K562 (cell line): ENCODE results near the gene CLEC3B. TPM values are rescaled to one million over a fixed set of nuclear protein-coding genes. Genes with fewer than 3 reads are reported as not detected.

Source experiments
- CBX2 ChIP-seq: fragments of 200-600 bp; sonication (generic); IDR thresholded peaks from one replicate; pipeline ENCODE4 v1.6.1; 2012; ENCODE audit warnings: mild to moderate bottlenecking, low read length, inconsistent platforms; ENCODE audit not compliant: insufficient read depth, poor library complexity, severe bottlenecking
- FOXO4 ChIP-seq: fragments of 450-650 bp; formaldehyde crosslinking; IDR thresholded peaks from 2 replicates; pipeline ENCODE4 v1.4.0; 2020; ENCODE audit warnings: mild to moderate bottlenecking, moderate library complexity
- GTF2A2 ChIP-seq: IDR thresholded peaks from 2 replicates; pipeline ENCODE4 v1.6.1; 2016; ENCODE audit warnings: mild to moderate bottlenecking, missing genetic modification characterization, missing compliant biosample characterization
- HDAC3 ChIP-seq: fragments of 450-650 bp; IDR thresholded peaks from 2 replicates; pipeline ENCODE4 v1.6.1; 2018; ENCODE audit warnings: borderline replicate concordance, mild to moderate bottlenecking, moderate library complexity; ENCODE audit not compliant: partially characterized antibody
- HMG20A ChIP-seq: fragments of 450-650 bp; formaldehyde crosslinking; conservative IDR thresholded peaks from 2 replicates; pipeline ENCODE4 v1.4.0; 2020; ENCODE audit warnings: mild to moderate bottlenecking, mixed read lengths
- KHSRP ChIP-seq: fragments of 450-650 bp; IDR thresholded peaks from 2 replicates; pipeline ENCODE4 v1.6.1; 2017
- MGA ChIP-seq: fragments of 450-650 bp; IDR thresholded peaks from 2 replicates; pipeline ENCODE4 v1.6.1; 2016; ENCODE audit warnings: mild to moderate bottlenecking, moderate library complexity
- NFXL1 ChIP-seq: fragments of 450-650 bp; formaldehyde crosslinking; IDR thresholded peaks from 2 replicates; pipeline ENCODE4 v1.4.0; 2021; ENCODE audit warnings: mild to moderate bottlenecking
- PHTF2 ChIP-seq: fragments of 250-450 bp; sonication (Bioruptor Pico); IDR thresholded peaks from 2 replicates; pipeline ENCODE4 v1.5.0; 2021; ENCODE audit warnings: mild to moderate bottlenecking
- PYGO2 ChIP-seq: fragments of 450-650 bp; IDR thresholded peaks from 2 replicates; pipeline ENCODE4 v1.6.1; 2016; ENCODE audit warnings: mild to moderate bottlenecking, missing genetic modification characterization, moderate library complexity, missing compliant biosample characterization
- ZBTB12 ChIP-seq: fragments of 250-450 bp; sonication (Bioruptor Pico); IDR thresholded peaks from 2 replicates; pipeline ENCODE4 v1.4.0; 2020
- ZNF695 ChIP-seq: fragments of 450-650 bp; formaldehyde crosslinking; IDR thresholded peaks from 2 replicates; pipeline ENCODE4 v1.4.0; 2020; ENCODE audit warnings: mild to moderate bottlenecking, moderate library complexity
- polyA plus RNA-seq, 8 experiments: library from polyadenylated mRNA; depleted of rRNA in 4 of 8; stranded (reverse) in 5 of 8; unstranded in 3 of 8; fragments of >200 nt; fragmentation: Nextera tagmentation in 2 of 8; fragmentation: Illumina TruSeq in 1 of 8; extraction: Ambion mirVana in 2 of 8; extraction: Trizol in 1 of 8; gene quantifications; 2 replicates each; pipeline versions ENCODE4 v1.2.1 to v1.2.3, GENCODE V29; 2011 to 2014; ENCODE audit warnings: inconsistent platforms in 1 of 8, missing spikeins in 1 of 8
- total RNA-seq, 7 experiments: library from RNA; depleted of rRNA in 6 of 7; stranded (reverse); fragments of >200 nt in 6 of 7; fragmentation: Illumina TruSeq in 2 of 7; extraction: Trizol in 2 of 7; gene quantifications; 2 replicates each; pipeline versions ENCODE4 v1.2.1 to v1.2.3, GENCODE V29; 2011 to 2021; ENCODE audit warnings: low replicate concordance in 1 of 7

CLEC3B gene
- total and polyA plus RNA-seq, 9 of the 15 experiments (the other 6 are each of a cell fraction or from before 2014, with no cell fraction given) = not detected

- no peak for TF ChIP-seq FOXO4 (CRISPR knock-in tag)
- TF ChIP-seq ZBTB12 (CRISPR knock-in tag) = no peak
- TF ChIP-seq NFXL1 (CRISPR knock-in tag) = no peak
- TF ChIP-seq HMG20A (CRISPR knock-in tag) = no peak
- no peak for TF ChIP-seq HDAC3
- peak; percentile 73 for TF ChIP-seq MGA
- no peak for TF ChIP-seq ZNF695 (CRISPR knock-in tag)
- TF ChIP-seq KHSRP = no peak
- no peak for TF ChIP-seq PYGO2 (tag)
- no peak for TF ChIP-seq GTF2A2 (tag)
- TF ChIP-seq PHTF2 (CRISPR knock-in tag) = no peak
- no peak for TF ChIP-seq CBX2
These were observed 59.0 kb downstream of the CLEC3B start (continued) for GRCh38 chr3:45084820-45085816.
